AG09309 (cell line): ENCODE results near the gene MCTP1.

Experiments used
- DNase-seq: peaks from one replicate; pipeline ENCODE4 v3.0.0-alpha.2; 2010; ENCODE audit warnings: low read depth
- H3K4me3 ChIP-seq: 2 replicates; pipeline ENCODE4 v1.5.1; 2011; ENCODE audit warnings: mild to moderate bottlenecking, low read depth, low read length, moderate library complexity; ENCODE audit not compliant: control insufficient read depth
- CTCF ChIP-seq: IDR thresholded peaks from 2 replicates; pipeline ENCODE4 v1.5.1; 2011; ENCODE audit warnings: mild to moderate bottlenecking, low read depth, low read length, inconsistent platforms; ENCODE audit not compliant: insufficient read depth, control insufficient read depth; ENCODE audit errors: missing control alignments

The MCTP1 gene

GRCh38 chr5:94983861-94984535 lies 300.9 kb downstream of the MCTP1 start:
- H3K4me3 ChIP-seq = no peak overlapping the region
- no peak for TF ChIP-seq CTCF
- peak; percentile 27 for DNase-seq

GRCh38 chr5:94977437-94977836 lies 307.5 kb downstream of the MCTP1 start:
- TF ChIP-seq CTCF = no peak
- no peak for DNase-seq
- H3K4me3 ChIP-seq = no peak overlapping the region

DNA sequence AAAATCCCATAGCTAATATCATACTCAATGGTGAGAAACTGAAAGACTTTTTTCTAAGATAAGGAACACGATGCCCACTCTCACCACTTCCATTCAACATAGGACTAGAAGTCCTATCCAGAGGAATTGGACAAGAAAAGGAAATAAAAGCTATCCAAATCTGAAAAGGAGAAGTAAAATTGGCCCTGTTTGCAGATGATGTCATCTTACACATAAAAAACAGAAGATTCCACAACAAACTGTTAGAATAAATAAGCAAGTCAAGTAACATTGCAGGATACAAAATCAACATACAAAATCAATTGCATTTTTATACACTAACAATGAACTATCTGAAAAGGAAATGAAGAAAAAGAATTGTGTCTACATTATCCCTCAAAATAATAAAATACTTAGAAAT lies 308.0 kb downstream of the MCTP1 start:
- TF ChIP-seq CTCF = no peak
- no peak overlapping the region for H3K4me3 ChIP-seq
- no peak for DNase-seq

GRCh38 chr5:94972268-94972667 lies 312.6 kb downstream of the MCTP1 start:
- no peak for DNase-seq
- TF ChIP-seq CTCF = no peak
- H3K4me3 ChIP-seq = no peak overlapping the region

GRCh38 chr5:94969174-94969573 lies 315.7 kb downstream of the MCTP1 start:
- no peak for DNase-seq
- no peak overlapping the region for H3K4me3 ChIP-seq
- TF ChIP-seq CTCF = peak; percentile 22

GRCh38 chr5:94968507-94969095 lies 316.3 kb downstream of the MCTP1 start:
- no peak overlapping the region for H3K4me3 ChIP-seq
- peak; percentile 42 for DNase-seq
- TF ChIP-seq CTCF = peak; percentile 63
